Measurements from ENCODE around the gene C16orf74.

Gene C16orf74

DNA sequence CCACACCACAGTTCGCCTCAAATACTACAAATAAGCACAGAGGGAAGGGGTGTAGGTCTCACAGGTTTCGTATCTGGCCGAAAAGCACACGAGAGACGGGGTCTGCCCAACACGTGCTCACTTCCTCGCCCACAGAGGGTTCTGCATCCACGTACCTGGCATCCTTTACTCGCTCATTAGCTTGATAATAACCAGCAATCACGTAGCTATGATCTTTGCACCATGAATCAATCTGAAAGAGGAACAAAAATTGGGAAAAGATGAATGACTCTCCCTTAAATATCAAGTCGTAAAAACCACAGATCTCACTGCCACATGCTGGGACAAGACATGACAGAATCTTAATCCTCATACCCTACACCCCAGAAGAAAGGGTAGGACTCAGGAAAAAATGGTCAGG lies 37.9 kb upstream of the C16orf74 start:
- Histone ChIP-seq H3K9ac (ENCODE audit: low read length) (no peak overlapping the region), H3K9me3 (ENCODE audit: low read length) (no peaks in the 10 kb centered on the region), H3K27me3 (ENCODE audit: control insufficient read depth in 1 of 2, insufficient read depth in 2 of 2, low read length in 2 of 2) (no peaks in the 10 kb centered on the region), H3K27ac (ENCODE audit: low read depth, low read length) (no peak overlapping the region), H3K4me3 (ENCODE audit: low read depth in 1 of 2, low read length in 2 of 2) (no peak overlapping the region), H3K36me3 (ENCODE audit: insufficient read depth, low read length) (peaks cover 53% of the 10 kb centered on the region), H3K4me1 (ENCODE audit: insufficient read depth, low read length) (no peaks in the 10 kb centered on the region)

GRCh38 chr16:85785927-85786326 lies 35.0 kb upstream of the C16orf74 start:
- Histone ChIP-seq H3K36me3 (ENCODE audit: insufficient read depth, low read length) (peaks cover 34% of the 10 kb centered on the region), H3K4me1 (ENCODE audit: insufficient read depth, low read length) (peaks cover 12% of the 10 kb centered on the region), H3K27me3 (ENCODE audit: control insufficient read depth in 1 of 2, insufficient read depth in 2 of 2, low read length in 2 of 2) (no peaks in the 10 kb centered on the region), H3K9ac (ENCODE audit: low read length) (no peak overlapping the region), H3K4me3 (ENCODE audit: low read depth in 1 of 2, low read length in 2 of 2) (no peak overlapping the region), H3K9me3 (ENCODE audit: low read length) (no peaks in the 10 kb centered on the region), H3K27ac (ENCODE audit: low read depth, low read length) (no peak overlapping the region)

DNA sequence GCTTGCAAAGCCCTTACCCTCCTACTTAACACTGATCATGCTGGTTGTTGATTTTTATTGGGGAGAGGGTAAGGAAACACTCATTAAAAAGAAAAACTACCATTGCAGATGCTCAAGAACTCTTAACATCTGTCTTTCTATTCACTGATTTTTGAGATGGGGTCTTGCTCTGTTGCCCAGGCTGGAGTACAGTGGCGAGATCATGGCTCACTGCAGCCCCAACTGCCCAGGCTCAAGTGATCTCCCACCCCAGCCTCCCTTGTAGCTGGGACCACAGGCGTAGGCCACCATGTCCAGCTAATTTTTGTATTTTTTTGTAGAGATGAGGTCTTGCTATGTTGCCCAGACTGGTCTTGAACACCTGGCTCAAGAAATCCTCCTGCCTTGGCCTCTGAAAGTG lies 33.9 kb upstream of the C16orf74 start:
- peaks cover 12% of the 10 kb centered on the region for H3K4me1 ChIP-seq (ENCODE audit: insufficient read depth, low read length)
- no peak overlapping the region for H3K4me3 ChIP-seq (ENCODE audit: low read depth in 1 of 2, low read length in 2 of 2)
- no peak overlapping the region for H3K27ac ChIP-seq (ENCODE audit: low read depth, low read length)
- no peak overlapping the region for H3K9ac ChIP-seq (ENCODE audit: low read length)
- peaks cover 45% of the 10 kb centered on the region for H3K36me3 ChIP-seq (ENCODE audit: insufficient read depth, low read length)
- H3K27me3 ChIP-seq (ENCODE audit: control insufficient read depth in 1 of 2, insufficient read depth in 2 of 2, low read length in 2 of 2), result no peaks in the 10 kb centered on the region
- H3K9me3 ChIP-seq (ENCODE audit: low read length), result no peaks in the 10 kb centered on the region

- peaks cover 56% of the 10 kb centered on the region for H3K36me3 ChIP-seq (ENCODE audit: insufficient read depth, low read length)
- H3K4me1 ChIP-seq (ENCODE audit: insufficient read depth, low read length), result peaks cover 12% of the 10 kb centered on the region
- H3K4me3 ChIP-seq (ENCODE audit: low read depth in 1 of 2, low read length in 2 of 2), result no peak overlapping the region
- no peak overlapping the region for H3K27ac ChIP-seq (ENCODE audit: low read depth, low read length)
- no peak overlapping the region for H3K9ac ChIP-seq (ENCODE audit: low read length)
- H3K9me3 ChIP-seq (ENCODE audit: low read length), result no peaks in the 10 kb centered on the region
- H3K27me3 ChIP-seq (ENCODE audit: control insufficient read depth in 1 of 2, insufficient read depth in 2 of 2, low read length in 2 of 2), result no peaks in the 10 kb centered on the region
These were observed 32.5 kb upstream of the C16orf74 start for GRCh38 chr16:85783441-85783840.

- H3K9ac ChIP-seq (ENCODE audit: low read length), result no peak overlapping the region
- peak overlapping the region; percentile 34 for H3K27ac ChIP-seq (ENCODE audit: low read depth, low read length)
- no peaks in the 10 kb centered on the region for H3K27me3 ChIP-seq (ENCODE audit: control insufficient read depth in 1 of 2, insufficient read depth in 2 of 2, low read length in 2 of 2)
- H3K4me3 ChIP-seq (ENCODE audit: low read depth in 1 of 2, low read length in 2 of 2), result no peak overlapping the region
- peaks cover 12% of the 10 kb centered on the region for H3K4me1 ChIP-seq (ENCODE audit: insufficient read depth, low read length)
- H3K9me3 ChIP-seq (ENCODE audit: low read length), result no peaks in the 10 kb centered on the region
- peaks cover 46% of the 10 kb centered on the region for H3K36me3 ChIP-seq (ENCODE audit: insufficient read depth, low read length)
These were observed 31.6 kb upstream of the C16orf74 start for GRCh38 chr16:85782451-85782850.

GRCh38 chr16:85781695-85782370 lies 30.9 kb upstream of the C16orf74 start:
- no peak overlapping the region for H3K9ac ChIP-seq (ENCODE audit: low read length)
- peaks cover 12% of the 10 kb centered on the region for H3K4me1 ChIP-seq (ENCODE audit: insufficient read depth, low read length)
- H3K27ac ChIP-seq (ENCODE audit: low read depth, low read length), result peak overlapping the region; percentile 34
- H3K4me3 ChIP-seq (ENCODE audit: low read depth in 1 of 2, low read length in 2 of 2), result no peak overlapping the region
- H3K36me3 ChIP-seq (ENCODE audit: insufficient read depth, low read length), result peaks cover 40% of the 10 kb centered on the region
- no peaks in the 10 kb centered on the region for H3K9me3 ChIP-seq (ENCODE audit: low read length)
- H3K27me3 ChIP-seq (ENCODE audit: control insufficient read depth in 1 of 2, insufficient read depth in 2 of 2, low read length in 2 of 2), result no peaks in the 10 kb centered on the region

DNA sequence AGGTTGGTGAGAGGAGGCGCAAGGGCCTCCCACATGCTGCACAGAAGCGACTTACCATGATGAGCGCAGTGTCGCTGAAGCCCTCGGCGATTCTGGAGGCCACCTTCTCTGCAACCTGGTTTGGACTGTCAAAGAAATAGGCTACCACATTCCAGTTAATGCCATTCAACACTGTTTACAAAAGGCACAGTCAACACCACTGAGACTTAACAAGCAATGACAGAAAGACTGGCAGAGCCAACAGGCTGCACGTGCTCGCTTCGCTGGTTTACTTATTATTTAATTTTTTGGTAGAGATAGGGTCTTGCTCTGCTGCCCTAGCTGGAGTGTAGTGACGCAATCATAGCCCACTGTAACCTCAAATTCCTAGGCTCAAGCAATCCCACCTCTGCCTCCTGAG lies 30.3 kb upstream of the C16orf74 start:
- H3K4me1 ChIP-seq (ENCODE audit: insufficient read depth, low read length), result peaks cover 12% of the 10 kb centered on the region
- no peak overlapping the region for H3K9ac ChIP-seq (ENCODE audit: low read length)
- no peaks in the 10 kb centered on the region for H3K9me3 ChIP-seq (ENCODE audit: low read length)
- no peak overlapping the region for H3K27ac ChIP-seq (ENCODE audit: low read depth, low read length)
- H3K36me3 ChIP-seq (ENCODE audit: insufficient read depth, low read length), result peaks cover 33% of the 10 kb centered on the region
- no peak overlapping the region for H3K4me3 ChIP-seq (ENCODE audit: low read depth in 1 of 2, low read length in 2 of 2)
- no peaks in the 10 kb centered on the region for H3K27me3 ChIP-seq (ENCODE audit: control insufficient read depth in 1 of 2, insufficient read depth in 2 of 2, low read length in 2 of 2)

DNA sequence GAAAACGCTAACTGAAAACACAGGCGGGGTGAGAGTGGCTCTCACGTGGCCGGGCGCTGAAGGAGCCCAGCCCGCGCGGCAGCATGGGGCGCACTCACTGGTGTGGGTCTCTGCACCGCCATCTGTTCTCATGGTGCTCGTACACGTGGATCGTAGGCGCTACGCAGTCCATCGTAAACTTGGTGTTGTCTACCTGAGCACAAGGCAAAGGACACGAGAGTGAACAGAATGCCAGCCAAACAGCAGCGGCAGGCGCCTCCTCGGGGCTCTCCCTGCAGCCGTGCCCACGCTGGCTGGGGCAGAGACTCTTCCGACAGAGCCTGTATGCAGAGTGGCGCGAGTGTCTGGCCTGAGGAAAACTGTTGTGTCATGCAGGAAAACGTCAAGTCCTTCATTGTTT lies 29.4 kb upstream of the C16orf74 start:
- Histone ChIP-seq H3K4me1 (ENCODE audit: insufficient read depth, low read length) (peaks cover 12% of the 10 kb centered on the region), H3K9ac (ENCODE audit: low read length) (no peak overlapping the region), H3K4me3 (ENCODE audit: low read depth in 1 of 2, low read length in 2 of 2) (no peak overlapping the region), H3K9me3 (ENCODE audit: low read length) (no peaks in the 10 kb centered on the region), H3K27me3 (ENCODE audit: control insufficient read depth in 1 of 2, insufficient read depth in 2 of 2, low read length in 2 of 2) (no peaks in the 10 kb centered on the region), H3K27ac (ENCODE audit: low read depth, low read length) (no peak overlapping the region), H3K36me3 (ENCODE audit: insufficient read depth, low read length) (peaks cover 26% of the 10 kb centered on the region)

DNA sequence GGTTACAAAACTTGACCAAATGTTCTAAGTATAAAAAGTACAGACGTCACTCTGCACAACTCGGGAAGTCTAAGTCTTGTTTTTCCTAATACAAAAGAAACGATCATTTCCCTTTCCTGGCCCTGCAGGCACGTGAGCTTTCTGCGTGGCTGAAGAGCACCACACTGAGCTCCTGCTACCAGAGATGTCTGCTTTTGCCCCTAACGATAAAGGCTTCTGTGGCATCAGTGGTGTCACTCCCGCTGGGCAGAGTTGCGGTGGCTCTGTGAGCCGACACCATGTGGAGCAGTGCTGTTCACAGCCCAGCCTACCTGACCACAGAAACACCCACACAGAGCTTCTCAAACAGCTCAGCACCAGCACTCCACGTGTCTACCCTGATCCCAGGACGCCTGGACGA lies 28.0 kb upstream of the C16orf74 start:
- H3K27ac ChIP-seq (ENCODE audit: low read depth, low read length), result no peak overlapping the region
- no peaks in the 10 kb centered on the region for H3K27me3 ChIP-seq (ENCODE audit: control insufficient read depth in 1 of 2, insufficient read depth in 2 of 2, low read length in 2 of 2)
- H3K9ac ChIP-seq (ENCODE audit: low read length), result no peak overlapping the region
- no peak overlapping the region for H3K4me3 ChIP-seq (ENCODE audit: low read depth in 1 of 2, low read length in 2 of 2)
- peaks cover 12% of the 10 kb centered on the region for H3K4me1 ChIP-seq (ENCODE audit: insufficient read depth, low read length)
- H3K9me3 ChIP-seq (ENCODE audit: low read length), result no peaks in the 10 kb centered on the region
- H3K36me3 ChIP-seq (ENCODE audit: insufficient read depth, low read length), result peaks cover 26% of the 10 kb centered on the region

- Histone ChIP-seq H3K9ac (ENCODE audit: low read length) (no peak overlapping the region), H3K27ac (ENCODE audit: low read depth, low read length) (no peak overlapping the region), H3K4me3 (ENCODE audit: low read depth in 1 of 2, low read length in 2 of 2) (no peak overlapping the region), H3K9me3 (ENCODE audit: low read length) (no peaks in the 10 kb centered on the region), H3K27me3 (ENCODE audit: control insufficient read depth in 1 of 2, insufficient read depth in 2 of 2, low read length in 2 of 2) (no peaks in the 10 kb centered on the region), H3K36me3 (ENCODE audit: insufficient read depth, low read length) (peaks cover 26% of the 10 kb centered on the region), H3K4me1 (ENCODE audit: insufficient read depth, low read length) (peaks cover 11% of the 10 kb centered on the region)
These were observed 26.9 kb upstream of the C16orf74 start for GRCh38 chr16:85777583-85778310.

DNA sequence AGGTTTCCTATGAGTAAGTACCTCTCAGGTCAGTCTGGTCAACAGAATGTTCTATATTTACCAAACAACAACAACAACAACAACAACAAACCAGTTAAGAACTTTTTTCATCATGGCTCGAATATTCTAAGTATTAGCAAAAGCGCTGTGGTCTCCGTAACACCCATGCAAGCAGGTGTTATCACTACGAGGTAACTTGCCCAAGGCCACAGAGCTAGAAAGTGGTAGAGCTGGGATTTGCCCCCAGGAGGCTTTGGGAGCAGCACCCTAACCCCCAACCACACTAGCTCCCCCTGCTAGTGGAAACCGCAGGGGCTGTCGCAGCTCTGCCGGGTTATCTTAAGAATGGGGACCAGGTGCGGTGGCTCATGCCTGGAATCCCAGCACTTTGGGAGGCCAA lies 23.9 kb upstream of the C16orf74 start:
- H3K4me3 ChIP-seq (ENCODE audit: low read depth in 1 of 2, low read length in 2 of 2), result no peak overlapping the region
- H3K27ac ChIP-seq (ENCODE audit: low read depth, low read length), result no peak overlapping the region
- peaks cover 12% of the 10 kb centered on the region for H3K36me3 ChIP-seq (ENCODE audit: insufficient read depth, low read length)

DNA sequence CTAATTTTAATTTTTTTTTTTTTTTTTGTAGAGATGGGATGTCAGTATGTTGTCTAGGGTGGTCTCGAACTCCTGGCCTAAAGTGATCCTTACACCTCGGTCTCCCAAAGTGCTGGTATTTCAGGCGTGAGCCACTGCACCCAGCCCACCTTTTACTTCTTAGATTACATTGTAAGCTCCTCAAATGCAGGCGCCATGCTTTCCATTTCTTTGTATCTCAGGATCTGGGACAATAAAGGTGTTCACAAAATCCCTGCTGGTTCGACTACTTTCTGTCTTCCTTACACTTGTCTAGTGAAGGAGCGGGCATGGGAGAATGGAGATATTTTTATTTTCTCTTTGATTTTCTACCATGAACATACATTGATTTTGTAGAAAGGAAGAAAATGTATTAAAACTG lies 23.2 kb upstream of the C16orf74 start:
- H3K4me1 ChIP-seq (ENCODE audit: insufficient read depth, low read length), result no peaks in the 10 kb centered on the region
- H3K27me3 ChIP-seq (ENCODE audit: control insufficient read depth in 1 of 2, insufficient read depth in 2 of 2, low read length in 2 of 2), result no peaks in the 10 kb centered on the region
- peaks cover 5% of the 10 kb centered on the region for H3K36me3 ChIP-seq (ENCODE audit: insufficient read depth, low read length)
- H3K9me3 ChIP-seq (ENCODE audit: low read length), result no peaks in the 10 kb centered on the region
- no peak overlapping the region for H3K27ac ChIP-seq (ENCODE audit: low read depth, low read length)
- no peak overlapping the region for H3K4me3 ChIP-seq (ENCODE audit: low read depth in 1 of 2, low read length in 2 of 2)
- H3K9ac ChIP-seq (ENCODE audit: low read length), result no peak overlapping the region

More for the DNA sequence above, 23.9 kb upstream of the C16orf74 start:
- H3K9me3 ChIP-seq (ENCODE audit: low read length), result no peaks in the 10 kb centered on the region
- H3K4me1 ChIP-seq (ENCODE audit: insufficient read depth, low read length), result no peaks in the 10 kb centered on the region
- no peak overlapping the region for H3K9ac ChIP-seq (ENCODE audit: low read length)
- H3K27me3 ChIP-seq (ENCODE audit: control insufficient read depth in 1 of 2, insufficient read depth in 2 of 2, low read length in 2 of 2), result no peaks in the 10 kb centered on the region
